CD4-positive, alpha-beta T cell treated with Interleukin-1 beta for 1 hour (primary cell): ENCODE results near the gene PAPOLA.
A peak's percentile ranks its signal among the peaks of the same experiment; 100 is the strongest.

ENCODE experiments used
- DNase-seq, 2 donors: peaks; one replicate each; pipeline ENCODE4 v3.0.0-alpha.2; 2020 to 2022

PAPOLA gene

DNA sequence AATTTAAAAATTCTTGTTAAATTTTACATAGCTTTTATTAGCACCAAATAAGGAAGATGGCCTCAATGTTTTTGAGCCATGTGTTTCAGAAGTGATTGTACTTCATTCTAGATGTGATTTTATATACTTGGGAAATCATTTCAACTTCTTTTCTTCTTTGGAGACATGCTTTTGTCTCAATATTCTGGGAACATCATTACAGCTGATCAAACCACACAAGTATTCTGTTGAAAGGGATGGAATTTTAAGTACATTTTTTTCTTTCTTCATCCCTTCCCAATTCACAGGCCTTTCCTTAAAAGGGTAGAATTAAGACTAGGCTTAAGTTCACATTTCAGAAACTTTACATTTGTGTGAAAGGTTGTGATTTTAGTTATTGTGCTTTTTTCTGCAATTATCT is 66.4 kb downstream of the PAPOLA start:
- DNase-seq = no peak

DNA sequence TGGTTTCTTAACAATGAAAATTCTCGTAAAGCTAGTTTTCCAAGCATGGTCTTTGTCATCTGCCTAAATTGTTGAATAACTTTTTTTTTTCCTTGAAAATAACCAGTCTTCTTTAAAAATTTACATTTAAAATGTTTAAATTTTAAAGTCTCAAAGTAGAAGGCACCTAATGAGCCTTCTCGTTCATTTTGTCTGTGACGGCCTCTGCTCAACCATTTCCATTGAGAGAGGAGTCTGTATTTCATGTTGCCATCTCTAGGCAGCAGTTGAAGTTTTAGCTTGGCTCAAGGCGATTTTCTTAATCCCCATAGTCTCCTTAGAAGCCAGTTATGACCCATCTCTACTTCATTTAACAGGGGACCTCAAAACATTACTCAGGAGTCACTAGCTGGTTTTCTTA is 69.1 kb downstream of the PAPOLA start:
- no peak for DNase-seq

- no peak for DNase-seq
Measured at GRCh38 chr14:96573473-96574100, 71.4 kb downstream of the PAPOLA start.

DNA sequence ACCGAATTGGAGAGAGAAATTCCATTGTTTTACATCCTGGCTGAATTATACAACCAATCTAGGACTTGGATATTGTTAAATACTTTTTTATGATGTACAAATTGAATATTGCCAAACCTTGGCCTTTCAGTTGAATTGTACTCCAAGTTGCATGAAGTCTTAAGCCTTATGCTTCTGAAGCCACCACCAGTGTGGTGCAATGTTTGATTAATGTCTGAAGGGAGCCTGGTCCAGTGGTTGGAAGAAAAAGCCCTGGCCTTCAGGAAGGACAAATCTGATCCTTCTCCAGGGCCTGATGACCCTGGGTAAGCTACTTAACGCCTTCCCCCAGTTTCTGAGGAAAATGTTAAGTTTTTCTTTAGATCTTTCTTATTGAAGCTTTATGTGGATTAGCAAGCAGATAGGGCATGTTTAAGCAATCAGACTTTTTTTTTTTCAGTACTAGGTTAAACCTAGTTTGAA is 72.0 kb downstream of the PAPOLA start:
- no peak for DNase-seq

GRCh38 chr14:96574633-96575632 is 72.8 kb downstream of the PAPOLA start:
- DNase-seq = no peak

GRCh38 chr14:96576359-96576758 is 74.2 kb downstream of the PAPOLA start:
- DNase-seq = no peak

DNA sequence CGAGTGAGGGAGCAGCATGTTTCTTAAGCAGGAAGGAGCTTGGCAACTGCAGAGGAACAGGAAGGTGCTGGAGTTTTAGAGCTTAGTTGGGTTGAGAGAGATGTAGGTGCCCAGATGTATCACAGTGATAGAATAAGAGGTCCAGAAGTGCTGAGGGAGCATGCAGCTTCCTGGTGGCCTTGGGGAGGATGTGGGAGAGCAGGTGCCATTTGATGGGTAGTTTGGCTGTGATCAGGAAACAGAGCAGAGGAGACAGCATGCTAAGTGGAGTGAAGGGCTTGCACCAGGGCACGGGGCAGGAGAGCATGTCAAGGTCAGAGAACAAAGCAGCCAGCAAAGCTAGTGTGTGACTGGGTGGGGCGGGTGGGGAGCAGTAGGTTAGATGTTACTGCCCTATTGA is 74.8 kb downstream of the PAPOLA start:
- DNase-seq = no peak

GRCh38 chr14:96578619-96579018 is 76.4 kb downstream of the PAPOLA start:
- no peak for DNase-seq

DNA sequence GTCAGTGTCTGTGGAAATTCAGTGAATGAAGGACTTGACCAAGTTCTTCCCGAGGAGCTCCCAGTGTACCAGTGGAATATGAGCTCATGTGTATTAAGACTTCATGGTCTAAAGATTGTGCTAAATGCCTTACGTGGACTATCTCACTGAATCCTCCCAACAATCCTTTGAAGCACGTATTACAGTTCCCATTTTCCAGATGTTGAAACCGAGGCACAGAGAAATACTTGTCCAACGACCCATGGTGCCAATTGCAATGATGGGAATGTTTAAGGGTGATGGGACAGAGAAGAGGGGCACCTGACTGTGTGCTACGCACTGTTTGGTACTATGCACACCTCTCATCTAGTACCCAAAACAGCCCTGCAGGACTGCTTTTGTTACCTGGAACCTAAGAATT is 77.2 kb downstream of the PAPOLA start:
- no peak for DNase-seq

- no peak for DNase-seq
Measured at GRCh38 chr14:96579855-96580254, 77.7 kb downstream of the PAPOLA start.

DNA sequence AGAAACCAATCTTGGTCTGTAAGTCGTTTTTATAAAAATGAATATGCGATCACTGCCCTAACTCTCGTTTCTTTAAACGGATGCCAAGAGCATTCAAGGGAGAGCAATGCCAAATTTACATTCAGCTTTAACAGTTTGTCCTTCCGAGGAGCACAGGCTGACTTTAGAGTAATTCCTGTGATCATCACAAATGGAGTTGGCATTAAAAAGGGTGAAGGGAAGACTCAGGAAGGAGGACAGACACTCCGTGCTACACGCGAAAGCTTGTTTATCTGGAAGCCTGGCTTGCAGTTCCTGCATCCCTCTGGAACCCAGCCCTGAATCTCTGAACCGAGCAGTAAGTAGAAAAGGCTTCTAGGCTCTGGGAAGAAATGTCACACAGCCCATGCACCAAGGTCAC is 78.4 kb downstream of the PAPOLA start:
- DNase-seq = no peak

GRCh38 chr14:96581026-96581425 is 78.8 kb downstream of the PAPOLA start:
- no peak for DNase-seq

GRCh38 chr14:96581902-96582301 is 79.7 kb downstream of the PAPOLA start:
- no peak for DNase-seq

DNA sequence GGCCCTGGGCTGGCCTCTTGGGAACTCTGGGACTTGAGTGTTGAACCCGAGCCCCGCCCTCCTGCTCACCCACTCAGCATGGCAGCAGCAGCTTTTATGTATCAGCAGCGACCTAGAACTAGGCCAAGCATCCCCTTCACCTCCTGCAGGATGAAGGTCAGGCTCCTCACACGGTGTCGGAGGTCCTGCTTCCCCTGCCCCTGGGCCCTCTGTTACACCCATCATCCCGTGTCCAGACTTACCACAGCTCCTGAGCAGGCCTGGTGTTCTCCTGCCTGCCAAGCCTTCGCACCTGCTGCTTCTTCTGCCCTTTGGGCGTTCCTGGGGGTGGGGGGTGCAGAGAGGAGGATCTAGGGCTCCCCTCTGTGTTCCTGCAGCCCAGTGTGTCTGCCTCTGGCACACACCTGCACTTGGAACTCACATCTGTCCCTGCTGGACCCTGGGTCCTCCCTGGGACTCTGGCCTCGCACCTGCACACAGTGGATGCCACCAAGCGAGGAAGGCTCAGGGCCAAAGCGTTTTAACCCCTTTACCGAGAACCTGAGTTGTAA is 80.3 kb downstream of the PAPOLA start:
- DNase-seq = no peak

DNA sequence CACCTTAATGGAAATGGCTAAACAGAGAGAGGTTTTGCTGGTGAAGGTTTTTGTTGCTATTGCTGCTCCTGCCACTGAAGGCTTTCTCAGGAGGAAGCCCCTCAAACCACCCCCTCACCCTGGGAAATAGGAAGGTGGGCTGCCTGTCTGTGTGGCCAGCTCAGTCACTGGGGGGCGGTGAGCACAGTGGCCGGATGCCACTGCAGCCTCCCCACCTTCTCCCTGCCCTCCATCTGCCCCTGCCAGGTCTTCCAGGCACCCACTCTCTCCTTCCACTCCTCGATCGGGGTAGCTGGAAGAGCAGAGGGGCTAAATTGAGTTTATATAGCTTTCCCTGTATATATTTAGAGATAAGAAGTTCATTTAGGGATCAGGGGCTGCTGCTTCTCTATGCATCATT is 80.8 kb downstream of the PAPOLA start:
- DNase-seq = no peak

DNA sequence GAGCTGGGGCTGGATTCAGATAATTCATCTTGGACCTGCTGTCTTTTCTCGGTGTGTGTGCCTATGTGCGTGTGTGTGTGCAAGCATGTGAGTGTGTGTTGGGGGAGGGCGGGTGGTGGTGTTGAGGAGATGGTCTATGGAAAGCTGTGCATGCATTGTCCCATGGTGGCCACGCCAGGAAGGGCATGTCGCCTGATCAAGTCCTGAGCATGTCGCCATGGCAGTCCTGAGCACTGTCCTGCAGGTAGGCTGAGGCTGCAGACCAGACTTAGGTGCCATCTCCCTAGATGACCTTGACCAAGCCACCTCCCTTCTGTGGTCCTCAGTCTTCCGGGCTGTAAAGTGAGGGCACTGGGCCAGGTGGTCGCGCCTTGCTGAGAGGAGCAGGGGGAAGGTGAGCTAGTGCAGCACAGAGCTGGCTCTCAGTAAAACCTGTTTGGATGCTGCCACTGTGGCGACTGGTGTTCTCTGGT is 81.4 kb downstream of the PAPOLA start:
- DNase-seq = no peak

DNA sequence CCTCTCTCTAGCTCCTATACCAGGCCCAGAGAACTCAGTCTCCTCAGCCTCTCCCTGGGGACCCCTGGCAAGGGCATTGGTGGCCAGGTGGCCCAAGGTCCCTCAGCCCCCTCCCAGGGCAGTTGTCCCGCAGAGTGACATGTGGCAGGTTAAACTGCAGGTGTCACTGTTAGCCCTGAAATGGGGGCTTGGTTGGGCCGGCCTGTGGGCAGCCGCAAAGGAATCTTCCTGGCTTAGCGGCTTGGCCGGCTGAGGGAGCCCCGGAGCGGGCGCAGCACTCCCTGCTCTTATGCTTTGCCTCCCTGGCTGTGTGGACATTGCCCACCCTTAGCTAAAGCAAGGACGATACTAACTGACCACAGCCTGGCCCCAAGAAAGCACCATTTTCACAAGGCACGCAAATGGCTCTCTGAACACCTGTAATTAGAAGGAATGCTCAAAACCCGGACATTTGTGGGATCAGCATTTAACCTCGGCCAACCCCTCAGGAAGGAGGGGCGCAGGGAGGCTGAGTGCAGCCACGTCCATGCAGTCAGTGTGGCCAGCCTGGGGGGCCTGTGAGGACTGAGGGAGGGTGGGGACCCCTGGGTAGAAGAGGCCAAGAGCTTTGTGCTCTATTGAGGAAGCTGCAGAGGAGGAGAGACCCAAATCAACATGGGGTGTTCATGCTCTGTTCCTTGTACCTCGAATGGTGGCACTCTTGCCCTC is 82.2 kb downstream of the PAPOLA start:
- DNase-seq = peak in 1 of 2 donors; percentile 12

DNA sequence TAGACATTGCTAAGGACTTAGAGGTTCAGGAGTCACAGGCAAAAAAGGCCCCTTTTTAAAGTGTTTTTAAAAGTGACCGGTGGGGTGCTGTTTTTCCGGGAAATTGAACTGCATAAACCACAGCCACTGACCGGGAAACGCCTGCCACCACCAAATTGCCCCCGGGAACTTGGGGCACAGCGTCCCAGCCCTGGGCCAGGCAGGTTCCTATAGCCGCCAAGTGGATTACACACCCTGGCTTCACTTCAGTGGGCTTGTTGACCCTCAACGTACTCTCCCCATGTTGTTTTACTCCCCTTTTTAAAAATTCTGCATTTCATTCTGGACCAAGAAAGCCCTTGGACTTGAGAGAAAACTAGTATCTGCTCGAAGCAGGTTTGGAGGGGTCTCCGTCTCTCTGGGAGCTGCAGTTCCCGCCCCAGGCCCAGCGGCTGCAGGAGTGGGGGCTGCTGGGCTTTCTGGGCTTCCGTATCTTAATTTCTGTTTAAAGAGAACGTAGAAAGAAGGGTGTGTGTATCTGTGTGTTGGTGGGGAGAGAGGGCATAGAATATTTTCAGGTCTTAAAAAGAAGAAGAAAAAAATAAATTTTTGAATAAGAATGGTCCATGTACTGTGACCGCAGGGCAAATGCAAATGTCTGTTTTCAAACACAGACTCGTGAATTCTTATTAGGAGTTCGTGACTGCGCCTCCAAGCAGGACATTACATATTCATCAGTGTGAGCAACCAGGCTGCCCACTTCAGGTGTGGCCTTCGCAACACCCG is 82.9 kb downstream of the PAPOLA start:
- no peak for DNase-seq

- DNase-seq = no peak
Measured at GRCh38 chr14:96585672-96586013, 83.5 kb downstream of the PAPOLA start.

GRCh38 chr14:96586056-96586455 is 83.9 kb downstream of the PAPOLA start:
- DNase-seq = no peak

GRCh38 chr14:96586921-96587822 is 85.0 kb downstream of the PAPOLA start:
- DNase-seq = no peak
